Thyroid gland (tissue), 4 donors: ENCODE measurements around the gene CDCA4. TPM values are rescaled to one million over a fixed set of nuclear protein-coding genes. Genes with fewer than 3 reads are reported as not detected.

Experiments used
- DNase-seq, 2 donors: peaks; one replicate each; pipeline ENCODE4 v3.0.0-alpha.2; 2019
- H3K27ac ChIP-seq, 3 donors: fragments of 200-600 bp; sonication (generic); 1 replicate in 2 of 3; 2 replicates in 1 of 3; pipeline ENCODE4 v1.5.1; 2016 to 2019; ENCODE audit warnings: mild to moderate bottlenecking in 1 of 3, moderate library complexity in 1 of 3
- H3K27me3 ChIP-seq: fragments of 200-600 bp; sonication (generic); one replicate; pipeline ENCODE4 v1.5.1; 2019
- H3K36me3 ChIP-seq, 2 donors: fragments of 200-600 bp; sonication (generic); one replicate each; pipeline ENCODE4 v1.5.1; 2016 to 2019
- H3K4me1 ChIP-seq, 2 donors: fragments of 200-600 bp; sonication (generic); one replicate each; pipeline ENCODE4 v1.5.1; 2017 to 2019
- H3K4me3 ChIP-seq, 3 donors: fragments of 200-600 bp; sonication (generic); replicated peaks in 1 of 3; 1 replicate in 2 of 3; 2 replicates in 1 of 3; pipeline ENCODE4 v1.5.1; 2016; ENCODE audit warnings: mild to moderate bottlenecking in 1 of 3
- H3K9me3 ChIP-seq: fragments of 200-600 bp; sonication (generic); one replicate; pipeline ENCODE4 v1.5.1; 2017
- CTCF ChIP-seq, 6 experiments: fragments of 200-600 bp in 3 of 6; fragments of 450-650 bp in 3 of 6; sonication (generic) in 3 of 6; IDR thresholded peaks; one replicate each; pipeline ENCODE4 v1.5.1; 2016 to 2019; ENCODE audit warnings: antibody characterized with exemption in 6 of 6, mild to moderate bottlenecking in 2 of 6, inconsistent platforms in 1 of 6, moderate library complexity in 1 of 6
- POLR2A ChIP-seq, 2 donors: fragments of 450-650 bp; IDR thresholded peaks; one replicate each; pipeline ENCODE4 v1.6.1; 2017; ENCODE audit warnings: antibody characterized with exemption in 2 of 2, mild to moderate bottlenecking in 2 of 2, moderate library complexity in 1 of 2
- WGBS, 2 donors: methylation state at CpG; one replicate each; pipeline ENCODE4 v1.1.5; 2017; 5-methylcytosine and 5-hydroxymethylcytosine counted together
- intact Hi-C: fragments of 100-400 bp; cut with DNase I; formaldehyde crosslinking; loops from one replicate; pipeline ENCODE4 v1.15.1; 2023
- total RNA-seq, 4 donors: library from RNA; depleted of rRNA; stranded (reverse); fragments of >200 nt; gene quantifications; one replicate each; pipeline ENCODE4 v1.2.3, GENCODE V29; 2016

The CDCA4 gene
- total RNA-seq, 4 donors from 2014 or later: 5.8 to 8.1 (median 7.3) TPM

GRCh38 chr14:104981699-104982541 is 39.0 kb downstream of the CDCA4 start:
- no peak for DNase-seq
- intact Hi-C loops: loop anchor here (2.0 kb wide), 1 partner anchor 41 kb away; no protein-coding TSS in a partner anchor

GRCh38 chr14:104980611-104981531 is 40.0 kb downstream of the CDCA4 start:
- no peaks in the 10 kb centered on the region for H3K36me3 ChIP-seq
- H3K27ac ChIP-seq: no peak overlapping the region
- no peak overlapping the region for H3K4me3 ChIP-seq
- intact Hi-C loops: no loop called here
- TF ChIP-seq CTCF (IDR thresholded peaks at IDR 0.05): no peak
- no peak for TF ChIP-seq POLR2A (IDR thresholded peaks at IDR 0.05)
- DNase-seq: no peak
- no peaks in the 10 kb centered on the region for H3K27me3 ChIP-seq
- H3K4me1 ChIP-seq: peaks cover 13 to 49% of the 10 kb centered on the region in 2 donors
- 87 to 96% methylated on average over 5 to 17 of the region's 22 CpGs for WGBS, 2 donors
- H3K9me3 ChIP-seq: no peaks in the 10 kb centered on the region

More at GRCh38 chr14:104981699-104982541, 39.0 kb downstream of the CDCA4 start:
- no peak for TF ChIP-seq POLR2A (IDR thresholded peaks at IDR 0.05)
- TF ChIP-seq CTCF (IDR thresholded peaks at IDR 0.05): no peak
- no peaks in the 10 kb centered on the region for H3K27me3 ChIP-seq
- H3K9me3 ChIP-seq: no peaks in the 10 kb centered on the region
- H3K4me3 ChIP-seq: no peak overlapping the region
- H3K36me3 ChIP-seq: no peaks in the 10 kb centered on the region
- H3K27ac ChIP-seq: no peak overlapping the region
- WGBS, 2 donors: 84 to 88% methylated on average over 6 to 16 of the region's 17 CpGs
- peaks cover 14 to 49% of the 10 kb centered on the region in 2 donors for H3K4me1 ChIP-seq

GRCh38 chr14:104979758-104980610 is 40.9 kb downstream of the CDCA4 start:
- TF ChIP-seq CTCF (IDR thresholded peaks at IDR 0.05): no peak
- TF ChIP-seq POLR2A (IDR thresholded peaks at IDR 0.05): no peak
- 32 to 40% methylated on average over 12 to 18 of the region's 19 CpGs for WGBS, 2 donors
- Histone ChIP-seq H3K27me3 (no peaks in the 10 kb centered on the region), H3K36me3 (no peaks in the 10 kb centered on the region), H3K4me3 (no peak overlapping the region), H3K9me3 (no peaks in the 10 kb centered on the region), H3K27ac (no peak overlapping the region), H3K4me1 (peaks cover 18 to 58% of the 10 kb centered on the region in 2 donors)
- DNase-seq: peak; percentile 90 to 91
- intact Hi-C loops: loop anchor here (5.0 to 10.0 kb wide), 2 partner anchors 107 to 155 kb away; no protein-coding TSS in a partner anchor

GRCh38 chr14:104978746-104979691 is 41.9 kb downstream of the CDCA4 start:
- intact Hi-C loops: loop anchor here (5.0 to 10.0 kb wide), 2 partner anchors 108 to 154 kb away; no protein-coding TSS in a partner anchor
- no peak for DNase-seq
- H3K27ac ChIP-seq: no peak overlapping the region
- no peaks in the 10 kb centered on the region for H3K9me3 ChIP-seq
- WGBS, 2 donors: 69 to 87% methylated on average over 16 to 30 of the region's 32 CpGs
- no peaks in the 10 kb centered on the region for H3K36me3 ChIP-seq
- no peaks in the 10 kb centered on the region for H3K27me3 ChIP-seq
- H3K4me1 ChIP-seq: peaks cover 28 to 67% of the 10 kb centered on the region in 2 donors
- TF ChIP-seq CTCF (IDR thresholded peaks at IDR 0.05): no peak
- no peak for TF ChIP-seq POLR2A (IDR thresholded peaks at IDR 0.05)
- H3K4me3 ChIP-seq: peak overlapping the region in 1 of 3 donors; percentile 26
